Astrocyte (in vitro differentiated cells and primary cell): Measurements from ENCODE around the gene CRISPLD2.

ENCODE experiments used
- CTCF ChIP-seq: IDR thresholded peaks from 2 replicates; pipeline ENCODE4 v1.5.1; 2011; ENCODE audit warnings: low read depth, mild to moderate bottlenecking, inconsistent platforms, low read length, moderate library complexity; ENCODE audit not compliant: insufficient read depth
- EZH2 ChIP-seq: IDR thresholded peaks from 2 replicates; pipeline ENCODE4 v1.6.1; 2012; ENCODE audit warnings: mild to moderate bottlenecking, low read length, inconsistent platforms; ENCODE audit not compliant: insufficient read depth

- TF ChIP-seq CTCF (no peak), EZH2 (no peak)
Measured at GRCh38 chr16:84861671-84862070, 41.9 kb downstream of the CRISPLD2 start.
